Measurements from ENCODE around the gene CAMKMT. TPM values are rescaled to one million over a fixed set of nuclear protein-coding genes. Genes with fewer than 3 reads are reported as not detected.
A peak's percentile ranks its signal among the peaks of the same experiment; 100 is the strongest.

Gene CAMKMT
- total and polyA plus RNA-seq, 2 donors (not counting 1 experiment from before 2014, with no cell fraction given) = 6.2 to 23.3 TPM

- H3K27me3 ChIP-seq (replicated peaks in 1 of 4; ENCODE audit: control extremely low read depth in 1 of 4, control insufficient read depth in 3 of 4, insufficient read depth in 4 of 4, low read length in 3 of 4) = no peaks in the 10 kb centered on the region
- DNase-seq (no peak), ATAC-seq (ENCODE audit: low read depth) (no peak)
- Mint-ChIP-seq H3K4me1 (peaks cover 35% of the 10 kb centered on the region), H3K27ac (no peak overlapping the region), H3K4me3 (no peak overlapping the region), H3K9me3 (ENCODE audit: insufficient read depth) (no peaks in the 10 kb centered on the region), H3K27me3 (no peaks in the 10 kb centered on the region)
- peaks cover 21 to 36% of the 10 kb centered on the region in 2 donors for H3K4me1 ChIP-seq (ENCODE audit: control insufficient read depth in 2 of 2, insufficient read depth in 2 of 2, low read length in 2 of 2)
- no peak overlapping the region for H3K4me2 ChIP-seq (replicated peaks; ENCODE audit: low read depth, low read length, poor library complexity, severe bottlenecking)
- TF ChIP-seq, protein P1, sequence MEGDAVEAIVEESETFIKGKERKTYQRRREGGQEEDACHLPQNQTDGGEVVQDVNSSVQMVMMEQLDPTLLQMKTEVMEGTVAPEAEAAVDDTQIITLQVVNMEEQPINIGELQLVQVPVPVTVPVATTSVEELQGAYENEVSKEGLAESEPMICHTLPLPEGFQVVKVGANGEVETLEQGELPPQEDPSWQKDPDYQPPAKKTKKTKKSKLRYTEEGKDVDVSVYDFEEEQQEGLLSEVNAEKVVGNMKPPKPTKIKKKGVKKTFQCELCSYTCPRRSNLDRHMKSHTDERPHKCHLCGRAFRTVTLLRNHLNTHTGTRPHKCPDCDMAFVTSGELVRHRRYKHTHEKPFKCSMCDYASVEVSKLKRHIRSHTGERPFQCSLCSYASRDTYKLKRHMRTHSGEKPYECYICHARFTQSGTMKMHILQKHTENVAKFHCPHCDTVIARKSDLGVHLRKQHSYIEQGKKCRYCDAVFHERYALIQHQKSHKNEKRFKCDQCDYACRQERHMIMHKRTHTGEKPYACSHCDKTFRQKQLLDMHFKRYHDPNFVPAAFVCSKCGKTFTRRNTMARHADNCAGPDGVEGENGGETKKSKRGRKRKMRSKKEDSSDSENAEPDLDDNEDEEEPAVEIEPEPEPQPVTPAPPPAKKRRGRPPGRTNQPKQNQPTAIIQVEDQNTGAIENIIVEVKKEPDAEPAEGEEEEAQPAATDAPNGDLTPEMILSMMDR (IDR thresholded peaks at IDR 0.05) = no peak
- no peak for TF ChIP-seq EZH2 (IDR thresholded peaks at IDR 0.05; ENCODE audit: borderline replicate concordance, insufficient read depth, low read depth, low read length, poor library complexity, severe bottlenecking)
- H3K4me3 ChIP-seq (ENCODE audit: control extremely low read depth in 1 of 5, extremely low read depth in 1 of 5, insufficient read depth in 1 of 5, low read depth in 2 of 5, low read length in 4 of 5) = no peak overlapping the region
- ChIA-PET POLR2A (no interaction called here), CTCF (no interaction called here)
- no peak overlapping the region for H2AFZ ChIP-seq (ENCODE audit: insufficient read depth, low read depth, low read length, poor library complexity, severe bottlenecking)
- H3K9me3 ChIP-seq (ENCODE audit: control extremely low read depth in 1 of 3, control insufficient read depth in 2 of 3, insufficient read depth in 1 of 3, low read length in 2 of 3) = no peaks in the 10 kb centered on the region
- no CpG with 5 or more reads among the region's 2 CpGs for WGBS (ENCODE audit: insufficient coverage)
- intact Hi-C loops (cut with micrococcal nuclease) = loop anchor here (5.0 to 10.0 kb wide), 2 partner anchors 242 to 845 kb away; no protein-coding TSS in a partner anchor
- no peak overlapping the region for H3K27ac ChIP-seq (ENCODE audit: low read length in 2 of 2)
- H3K79me2 ChIP-seq (ENCODE audit: control insufficient read depth, insufficient read depth, low read length) = no peaks in the 10 kb centered on the region
- H3K36me3 ChIP-seq (replicated peaks in 1 of 2; ENCODE audit: control extremely low read depth in 1 of 2, control insufficient read depth in 1 of 2, extremely low read depth in 1 of 2, insufficient read depth in 2 of 2, low read length in 1 of 2) = no peaks in the 10 kb centered on the region
- H3K9ac ChIP-seq (ENCODE audit: low read length) = no peak overlapping the region
- H4K20me1 ChIP-seq (ENCODE audit: control insufficient read depth, insufficient read depth, low read length, poor library complexity, severe bottlenecking) = no peaks in the 10 kb centered on the region
Measured at GRCh38 chr2:44719562-44719961, 357.8 kb downstream of the CAMKMT start.

DNA sequence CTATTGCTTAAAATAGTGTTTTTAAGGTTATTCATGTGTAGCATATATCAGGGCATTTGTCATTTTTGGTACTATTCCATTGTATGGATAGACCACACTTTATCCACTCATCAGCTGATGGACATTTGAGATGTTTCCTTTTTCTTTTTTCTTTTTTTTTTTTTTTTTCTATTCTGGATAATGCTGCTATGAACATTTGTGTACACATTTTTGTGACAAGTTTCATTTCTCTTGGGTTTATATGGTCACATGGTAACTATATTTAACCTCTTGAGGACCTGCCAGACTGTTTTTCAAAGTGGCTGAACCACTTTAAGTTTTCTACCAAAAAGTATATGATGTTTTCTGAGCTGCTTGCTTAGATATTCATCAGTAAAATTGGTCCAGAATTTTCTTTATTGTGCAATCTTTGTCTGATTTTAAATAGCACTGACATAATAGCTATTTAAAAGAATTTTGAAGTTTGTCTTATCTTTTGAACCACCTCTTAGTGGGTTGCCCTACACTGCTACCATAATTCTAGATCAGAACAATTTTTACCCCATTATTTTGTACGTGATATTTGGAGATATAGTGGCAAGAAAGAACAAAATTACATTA, 360.4 kb downstream of the CAMKMT start:
- DNase-seq = no peak
- no CpG with 5 or more reads among the region's 1 CpG for WGBS (ENCODE audit: insufficient coverage)
- Histone ChIP-seq H3K4me3 (ENCODE audit: control extremely low read depth in 1 of 5, extremely low read depth in 1 of 5, insufficient read depth in 1 of 5, low read depth in 2 of 5, low read length in 4 of 5) (peak overlapping the region in 1 of 5 experiments; percentile 32), H3K27me3 (replicated peaks in 1 of 4; ENCODE audit: control extremely low read depth in 1 of 4, control insufficient read depth in 3 of 4, insufficient read depth in 4 of 4, low read length in 3 of 4) (no peaks in the 10 kb centered on the region), H3K79me2 (ENCODE audit: control insufficient read depth, insufficient read depth, low read length) (no peaks in the 10 kb centered on the region), H3K4me2 (replicated peaks; ENCODE audit: low read depth, low read length, poor library complexity, severe bottlenecking) (peak overlapping the region; percentile 55), H3K4me1 (ENCODE audit: control insufficient read depth in 2 of 2, insufficient read depth in 2 of 2, low read length in 2 of 2) (peaks cover 11 to 22% of the 10 kb centered on the region in 2 donors), H3K9ac (ENCODE audit: low read length) (no peak overlapping the region), H3K27ac (ENCODE audit: low read length in 2 of 2) (peak overlapping the region in 1 of 2 donors; percentile 40), H3K36me3 (replicated peaks in 1 of 2; ENCODE audit: control extremely low read depth in 1 of 2, control insufficient read depth in 1 of 2, extremely low read depth in 1 of 2, insufficient read depth in 2 of 2, low read length in 1 of 2) (no peaks in the 10 kb centered on the region), H2AFZ (ENCODE audit: insufficient read depth, low read depth, low read length, poor library complexity, severe bottlenecking) (peak overlapping the region; percentile 32), H3K9me3 (ENCODE audit: control extremely low read depth in 1 of 3, control insufficient read depth in 2 of 3, insufficient read depth in 1 of 3, low read length in 2 of 3) (no peaks in the 10 kb centered on the region), H4K20me1 (ENCODE audit: control insufficient read depth, insufficient read depth, low read length, poor library complexity, severe bottlenecking) (no peaks in the 10 kb centered on the region)
- Mint-ChIP-seq H3K4me3 (peak overlapping the region; percentile 27), H3K9me3 (ENCODE audit: insufficient read depth) (no peaks in the 10 kb centered on the region), H3K4me1 (peaks cover 29% of the 10 kb centered on the region), H3K27me3 (no peaks in the 10 kb centered on the region), H3K27ac (no peak overlapping the region)
- POLR2A ChIA-PET = interaction anchor here (0.5 to 0.7 kb wide), 2 partner anchors 555 to 1691 kb away, joined by 5 read pairs; no protein-coding TSS in a partner anchor
- no peak for TF ChIP-seq EZH2 (IDR thresholded peaks at IDR 0.05; ENCODE audit: borderline replicate concordance, insufficient read depth, low read depth, low read length, poor library complexity, severe bottlenecking)
- TF ChIP-seq, protein P1 (IDR thresholded peaks at IDR 0.05) = no peak
- intact Hi-C loops (cut with micrococcal nuclease) = no loop called here
- no peak for ATAC-seq (ENCODE audit: low read depth)
- CTCF ChIA-PET = interaction anchor here (0.9 to 2.2 kb wide), 2 partner anchors 17 to 243 kb away, joined by 3 to 7 read pairs; no protein-coding TSS in a partner anchor

Data from B cell (primary cell).